ENCODE results near the gene LRRC3B.

LRRC3B gene

DNA sequence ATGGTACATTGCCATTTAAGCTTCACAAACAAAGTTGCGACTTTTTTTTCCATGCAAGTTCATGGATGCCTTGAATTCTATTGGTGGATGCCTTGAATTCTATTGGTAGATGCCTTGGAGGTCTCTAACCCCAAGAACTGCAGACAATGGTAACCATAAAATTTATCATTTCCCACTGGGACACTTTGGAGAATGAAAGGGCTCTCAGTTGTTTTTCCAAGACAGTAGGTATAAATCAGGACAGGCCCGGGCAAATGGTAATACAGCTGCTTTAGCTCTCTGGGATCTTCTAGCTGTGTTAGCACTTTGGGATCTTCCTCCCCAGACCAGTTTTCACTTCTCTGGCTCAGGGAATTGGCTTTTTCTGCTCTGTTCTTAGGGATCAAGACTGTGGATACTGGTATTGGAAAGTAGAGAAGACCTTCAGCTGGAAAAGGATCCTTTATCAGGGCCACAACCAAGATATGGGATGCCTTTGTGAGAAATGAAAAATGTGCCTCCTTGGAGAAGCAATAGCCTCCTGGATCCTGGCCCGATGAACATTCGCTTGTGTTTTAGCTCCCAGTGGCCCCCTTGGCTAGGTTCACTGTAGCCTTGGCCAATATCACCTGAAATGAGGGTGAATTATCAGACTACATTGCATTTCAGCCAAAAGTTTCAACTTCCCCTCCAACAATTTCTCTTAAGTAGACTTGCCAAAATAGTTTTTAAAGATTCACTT lies 8.3 kb downstream of the LRRC3B start:
- no peak overlapping the region for H2BK5ac ChIP-seq (ENCODE audit: low read length)
- H3K14ac ChIP-seq (ENCODE audit: low read length) = no peak overlapping the region
- no peak overlapping the region for H2BK15ac ChIP-seq (ENCODE audit: low read length)
- no CpG with 5 or more reads among the region's 4 CpGs for WGBS, 2 donors (ENCODE audit: extremely low coverage in 2 of 2, insufficient read length in 2 of 2, insufficient replicate concordance in 1 of 2)
- no peak overlapping the region for H2BK120ac ChIP-seq (ENCODE audit: low read depth, low read length)
- no peaks in the 10 kb centered on the region for H3K36me3 ChIP-seq (replicated peaks in 1 of 2; ENCODE audit: control insufficient read depth in 2 of 2, insufficient read depth in 2 of 2, low read length in 2 of 2)
- no peak overlapping the region for H2BK12ac ChIP-seq (ENCODE audit: low read length)
- H3K4me2 ChIP-seq (ENCODE audit: insufficient read depth, low read length, poor library complexity, severe bottlenecking) = no peak overlapping the region
- H3K27me3 ChIP-seq (ENCODE audit: control insufficient read depth in 3 of 3, insufficient read depth in 3 of 3, low read depth in 1 of 3, low read length in 3 of 3) = peaks cover 0 to 6% (median 0%) of the 10 kb centered on the region in 3 experiments
- no peak for DNase-seq (ENCODE audit: low spot score)
- no peak overlapping the region for H3K4me3 ChIP-seq (ENCODE audit: low read length in 2 of 2)
- H3K4ac ChIP-seq (ENCODE audit: low read length) = no peak overlapping the region
- no peak overlapping the region for H3K27ac ChIP-seq (replicated peaks; ENCODE audit: low read length)
- H2AK5ac ChIP-seq (ENCODE audit: low read depth, low read length) = no peak overlapping the region
- no peaks in the 10 kb centered on the region for H3K4me1 ChIP-seq (ENCODE audit: control insufficient read depth in 2 of 2, insufficient read depth in 1 of 2, low read depth in 1 of 2, low read length in 2 of 2)
- no peaks in the 10 kb centered on the region for H3K9me3 ChIP-seq (replicated peaks in 1 of 2; ENCODE audit: control insufficient read depth in 2 of 2, insufficient read depth in 1 of 2, low read depth in 1 of 2, low read length in 2 of 2)
- H3K23ac ChIP-seq (ENCODE audit: low read depth, low read length, poor library complexity) = no peak overlapping the region
- no peak overlapping the region for H4K91ac ChIP-seq (ENCODE audit: low read depth, low read length, poor library complexity)
- H3K9ac ChIP-seq (ENCODE audit: low read depth, low read length, poor library complexity) = no peak overlapping the region
- no peaks in the 10 kb centered on the region for H3K79me1 ChIP-seq (ENCODE audit: low read depth, low read length)
- no peak overlapping the region for H2AFZ ChIP-seq (ENCODE audit: low read length)
- H4K8ac ChIP-seq (ENCODE audit: low read depth, low read length) = no peak overlapping the region
- no peak overlapping the region for H3K18ac ChIP-seq (ENCODE audit: low read length)

DNA sequence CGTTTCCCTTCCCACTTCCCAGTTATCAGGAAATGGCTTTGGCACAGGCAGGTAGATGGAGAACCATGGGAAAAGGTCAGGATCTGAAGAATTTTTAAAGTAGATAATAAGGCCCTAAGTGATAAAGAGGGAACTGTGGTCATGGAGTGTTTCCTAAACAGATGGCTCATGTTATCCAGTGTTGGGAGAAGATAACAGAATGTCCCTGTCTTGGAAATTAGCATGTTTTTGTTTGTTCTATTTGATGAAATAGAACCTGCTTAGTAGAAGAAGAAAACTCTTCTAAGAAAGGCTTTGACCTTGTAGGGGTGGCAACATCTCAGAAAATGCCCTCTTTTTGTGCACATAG lies 8.8 kb downstream of the LRRC3B start:
- no CpG with 5 or more reads among the region's 1 CpG for WGBS, 2 donors (ENCODE audit: extremely low coverage in 2 of 2, insufficient read length in 2 of 2, insufficient replicate concordance in 1 of 2)
- Histone ChIP-seq H3K79me1 (ENCODE audit: low read depth, low read length) (no peaks in the 10 kb centered on the region), H3K9ac (ENCODE audit: low read depth, low read length, poor library complexity) (no peak overlapping the region), H3K23ac (ENCODE audit: low read depth, low read length, poor library complexity) (no peak overlapping the region), H3K4me1 (ENCODE audit: control insufficient read depth in 2 of 2, insufficient read depth in 1 of 2, low read depth in 1 of 2, low read length in 2 of 2) (no peaks in the 10 kb centered on the region), H3K18ac (ENCODE audit: low read length) (no peak overlapping the region), H3K4ac (ENCODE audit: low read length) (no peak overlapping the region), H3K27me3 (ENCODE audit: control insufficient read depth in 3 of 3, insufficient read depth in 3 of 3, low read depth in 1 of 3, low read length in 3 of 3) (peaks cover 0 to under 1% (median 0%) of the 10 kb centered on the region in 3 experiments), H2AFZ (ENCODE audit: low read length) (no peak overlapping the region), H2BK5ac (ENCODE audit: low read length) (no peak overlapping the region), H2BK12ac (ENCODE audit: low read length) (no peak overlapping the region), H2BK120ac (ENCODE audit: low read depth, low read length) (no peak overlapping the region), H4K91ac (ENCODE audit: low read depth, low read length, poor library complexity) (no peak overlapping the region), H2BK15ac (ENCODE audit: low read length) (no peak overlapping the region), H3K36me3 (replicated peaks in 1 of 2; ENCODE audit: control insufficient read depth in 2 of 2, insufficient read depth in 2 of 2, low read length in 2 of 2) (no peaks in the 10 kb centered on the region), H3K27ac (replicated peaks; ENCODE audit: low read length) (no peak overlapping the region), H3K9me3 (replicated peaks in 1 of 2; ENCODE audit: control insufficient read depth in 2 of 2, insufficient read depth in 1 of 2, low read depth in 1 of 2, low read length in 2 of 2) (no peaks in the 10 kb centered on the region), H3K14ac (ENCODE audit: low read length) (no peak overlapping the region), H3K4me3 (ENCODE audit: low read length in 2 of 2) (no peak overlapping the region), H3K4me2 (ENCODE audit: insufficient read depth, low read length, poor library complexity, severe bottlenecking) (no peak overlapping the region), H2AK5ac (ENCODE audit: low read depth, low read length) (no peak overlapping the region), H4K8ac (ENCODE audit: low read depth, low read length) (no peak overlapping the region)
- no peak for DNase-seq (ENCODE audit: low spot score)

DNA sequence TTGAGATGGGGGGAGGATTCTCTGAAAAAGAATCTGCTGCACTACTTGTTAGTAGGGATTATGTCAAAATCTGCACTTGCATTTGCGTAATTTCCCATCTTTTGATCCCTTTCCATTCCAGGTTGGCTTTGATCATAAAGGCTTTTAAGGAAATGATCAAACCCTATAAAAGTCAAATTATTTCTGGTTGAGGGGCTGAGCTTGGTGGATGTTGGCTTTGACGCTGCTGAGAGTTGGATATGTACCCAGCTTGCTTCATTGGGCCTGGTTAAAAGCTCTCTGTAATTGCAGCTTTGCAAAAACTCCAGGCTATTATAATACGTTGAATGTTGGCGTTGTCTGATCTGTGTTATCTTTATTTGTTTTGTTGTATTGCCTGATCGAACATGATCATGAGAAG lies 12.0 kb downstream of the LRRC3B start:
- Histone ChIP-seq H3K27me3 (ENCODE audit: control insufficient read depth in 3 of 3, insufficient read depth in 3 of 3, low read depth in 1 of 3, low read length in 3 of 3) (no peaks in the 10 kb centered on the region), H3K36me3 (replicated peaks in 1 of 2; ENCODE audit: control insufficient read depth in 2 of 2, insufficient read depth in 2 of 2, low read length in 2 of 2) (no peaks in the 10 kb centered on the region), H3K18ac (ENCODE audit: low read length) (no peak overlapping the region), H3K14ac (ENCODE audit: low read length) (no peak overlapping the region), H4K91ac (ENCODE audit: low read depth, low read length, poor library complexity) (no peak overlapping the region), H2BK5ac (ENCODE audit: low read length) (no peak overlapping the region), H2AFZ (ENCODE audit: low read length) (no peak overlapping the region), H3K79me1 (ENCODE audit: low read depth, low read length) (no peaks in the 10 kb centered on the region), H3K4me2 (ENCODE audit: insufficient read depth, low read length, poor library complexity, severe bottlenecking) (no peak overlapping the region), H3K9me3 (replicated peaks in 1 of 2; ENCODE audit: control insufficient read depth in 2 of 2, insufficient read depth in 1 of 2, low read depth in 1 of 2, low read length in 2 of 2) (no peaks in the 10 kb centered on the region), H2AK5ac (ENCODE audit: low read depth, low read length) (no peak overlapping the region), H2BK120ac (ENCODE audit: low read depth, low read length) (no peak overlapping the region), H3K4me3 (ENCODE audit: low read length in 2 of 2) (no peak overlapping the region), H2BK15ac (ENCODE audit: low read length) (no peak overlapping the region), H2BK12ac (ENCODE audit: low read length) (no peak overlapping the region), H3K27ac (replicated peaks; ENCODE audit: low read length) (no peak overlapping the region), H3K23ac (ENCODE audit: low read depth, low read length, poor library complexity) (no peak overlapping the region), H4K8ac (ENCODE audit: low read depth, low read length) (no peak overlapping the region), H3K9ac (ENCODE audit: low read depth, low read length, poor library complexity) (no peak overlapping the region), H3K4ac (ENCODE audit: low read length) (no peak overlapping the region), H3K4me1 (ENCODE audit: control insufficient read depth in 2 of 2, insufficient read depth in 1 of 2, low read depth in 1 of 2, low read length in 2 of 2) (no peaks in the 10 kb centered on the region)
- DNase-seq (ENCODE audit: low spot score) = no peak
- WGBS, 2 donors (ENCODE audit: extremely low coverage in 2 of 2, insufficient read length in 2 of 2, insufficient replicate concordance in 1 of 2) = no CpG with 5 or more reads among the region's 5 CpGs

DNA sequence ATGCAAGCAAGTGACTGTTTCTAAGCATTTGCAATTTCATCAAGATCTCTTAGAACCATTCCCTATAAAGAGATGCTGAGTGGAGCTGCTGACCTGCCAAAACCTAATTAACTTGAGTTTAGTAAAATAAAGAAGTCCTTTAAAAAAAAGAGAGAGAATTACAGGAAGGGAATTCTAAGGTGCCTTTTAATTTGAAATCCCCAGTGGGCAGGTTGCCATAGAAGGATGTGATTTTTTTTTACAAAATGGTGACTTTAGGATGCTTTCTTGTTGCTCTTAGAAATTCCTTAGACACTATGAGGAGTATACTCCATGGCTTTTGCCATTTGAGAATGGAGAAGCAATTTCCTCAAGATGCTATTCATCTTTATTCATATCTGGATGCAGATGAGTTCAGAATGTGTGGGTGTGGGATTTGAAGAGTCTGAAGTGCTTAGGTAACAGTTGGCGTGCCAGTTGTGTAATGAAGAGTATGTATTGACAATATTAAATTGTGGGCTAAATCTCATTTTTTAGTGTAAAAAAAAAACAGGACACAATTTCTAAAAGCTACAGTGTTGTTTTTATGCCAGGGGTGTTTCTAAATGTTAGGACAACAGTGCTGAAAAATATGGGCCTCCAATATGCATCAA lies 13.6 kb downstream of the LRRC3B start:
- no CpG with 5 or more reads among the region's 1 CpG for WGBS, 2 donors (ENCODE audit: extremely low coverage in 2 of 2, insufficient read length in 2 of 2, insufficient replicate concordance in 1 of 2)
- H3K4me1 ChIP-seq (ENCODE audit: control insufficient read depth in 2 of 2, insufficient read depth in 1 of 2, low read depth in 1 of 2, low read length in 2 of 2) = no peaks in the 10 kb centered on the region

More for the DNA sequence above, 13.6 kb downstream of the LRRC3B start:
- H3K79me1 ChIP-seq (ENCODE audit: low read depth, low read length) = no peaks in the 10 kb centered on the region
- H3K27me3 ChIP-seq (ENCODE audit: control insufficient read depth in 3 of 3, insufficient read depth in 3 of 3, low read depth in 1 of 3, low read length in 3 of 3) = no peaks in the 10 kb centered on the region
- no peak overlapping the region for H3K14ac ChIP-seq (ENCODE audit: low read length)
- H2AK5ac ChIP-seq (ENCODE audit: low read depth, low read length) = no peak overlapping the region
- no peak overlapping the region for H3K4me3 ChIP-seq (ENCODE audit: low read length in 2 of 2)
- H2BK120ac ChIP-seq (ENCODE audit: low read depth, low read length) = no peak overlapping the region
- H3K4ac ChIP-seq (ENCODE audit: low read length) = no peak overlapping the region
- no peak overlapping the region for H4K91ac ChIP-seq (ENCODE audit: low read depth, low read length, poor library complexity)
- H3K9ac ChIP-seq (ENCODE audit: low read depth, low read length, poor library complexity) = no peak overlapping the region
- H4K8ac ChIP-seq (ENCODE audit: low read depth, low read length) = no peak overlapping the region
- H3K27ac ChIP-seq (replicated peaks; ENCODE audit: low read length) = no peak overlapping the region
- H2BK5ac ChIP-seq (ENCODE audit: low read length) = no peak overlapping the region
- H3K23ac ChIP-seq (ENCODE audit: low read depth, low read length, poor library complexity) = no peak overlapping the region
- H3K4me2 ChIP-seq (ENCODE audit: insufficient read depth, low read length, poor library complexity, severe bottlenecking) = no peak overlapping the region
- H2BK12ac ChIP-seq (ENCODE audit: low read length) = no peak overlapping the region
- no peaks in the 10 kb centered on the region for H3K9me3 ChIP-seq (replicated peaks in 1 of 2; ENCODE audit: control insufficient read depth in 2 of 2, insufficient read depth in 1 of 2, low read depth in 1 of 2, low read length in 2 of 2)
- H2BK15ac ChIP-seq (ENCODE audit: low read length) = no peak overlapping the region
- no peak overlapping the region for H3K18ac ChIP-seq (ENCODE audit: low read length)
- no peak overlapping the region for H2AFZ ChIP-seq (ENCODE audit: low read length)
- no peaks in the 10 kb centered on the region for H3K36me3 ChIP-seq (replicated peaks in 1 of 2; ENCODE audit: control insufficient read depth in 2 of 2, insufficient read depth in 2 of 2, low read length in 2 of 2)
- DNase-seq (ENCODE audit: low spot score) = no peak
